ENCODE results near the gene MAML3. TPM values are rescaled to one million over a fixed set of nuclear protein-coding genes. Genes with fewer than 3 reads are reported as not detected.

MAML3 gene
- total RNA-seq, 1 donor = 6.5 TPM

- DNase-seq (ENCODE audit: low read depth) = no peak
- TF ChIP-seq, protein P1, sequence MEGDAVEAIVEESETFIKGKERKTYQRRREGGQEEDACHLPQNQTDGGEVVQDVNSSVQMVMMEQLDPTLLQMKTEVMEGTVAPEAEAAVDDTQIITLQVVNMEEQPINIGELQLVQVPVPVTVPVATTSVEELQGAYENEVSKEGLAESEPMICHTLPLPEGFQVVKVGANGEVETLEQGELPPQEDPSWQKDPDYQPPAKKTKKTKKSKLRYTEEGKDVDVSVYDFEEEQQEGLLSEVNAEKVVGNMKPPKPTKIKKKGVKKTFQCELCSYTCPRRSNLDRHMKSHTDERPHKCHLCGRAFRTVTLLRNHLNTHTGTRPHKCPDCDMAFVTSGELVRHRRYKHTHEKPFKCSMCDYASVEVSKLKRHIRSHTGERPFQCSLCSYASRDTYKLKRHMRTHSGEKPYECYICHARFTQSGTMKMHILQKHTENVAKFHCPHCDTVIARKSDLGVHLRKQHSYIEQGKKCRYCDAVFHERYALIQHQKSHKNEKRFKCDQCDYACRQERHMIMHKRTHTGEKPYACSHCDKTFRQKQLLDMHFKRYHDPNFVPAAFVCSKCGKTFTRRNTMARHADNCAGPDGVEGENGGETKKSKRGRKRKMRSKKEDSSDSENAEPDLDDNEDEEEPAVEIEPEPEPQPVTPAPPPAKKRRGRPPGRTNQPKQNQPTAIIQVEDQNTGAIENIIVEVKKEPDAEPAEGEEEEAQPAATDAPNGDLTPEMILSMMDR (IDR thresholded peaks at IDR 0.05; ENCODE audit: insufficient read depth, low read depth, low read length) = no peak
- H3K4me3 ChIP-seq (ENCODE audit: low read depth, low read length) = no peak overlapping the region
Measured at GRCh38 chr4:139865537-139865936, 288.4 kb downstream of the MAML3 start.

DNA sequence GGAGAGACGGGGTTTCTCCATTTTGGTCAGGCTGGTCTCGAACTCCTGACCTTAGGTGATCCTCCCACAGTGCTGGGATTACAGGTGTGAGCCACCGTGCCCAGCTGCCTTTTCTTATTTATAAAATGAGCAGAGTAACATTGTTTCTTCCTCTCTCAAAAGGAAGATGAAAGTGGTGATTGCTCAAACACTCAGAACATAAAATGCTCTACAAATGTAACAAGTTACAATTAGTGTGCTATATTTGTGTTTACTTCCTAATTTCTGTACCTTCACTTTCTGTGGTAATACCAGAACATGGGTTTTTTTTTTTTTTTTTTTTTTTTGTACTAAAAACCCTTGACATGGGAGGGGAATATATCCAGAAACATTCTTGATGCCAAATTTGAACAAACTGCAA lies 290.5 kb downstream of the MAML3 start:
- no peak overlapping the region for H3K4me3 ChIP-seq (ENCODE audit: low read depth, low read length)
- DNase-seq (ENCODE audit: low read depth) = no peak
- TF ChIP-seq, protein P1 (IDR thresholded peaks at IDR 0.05; ENCODE audit: insufficient read depth, low read depth, low read length) = no peak

DNA sequence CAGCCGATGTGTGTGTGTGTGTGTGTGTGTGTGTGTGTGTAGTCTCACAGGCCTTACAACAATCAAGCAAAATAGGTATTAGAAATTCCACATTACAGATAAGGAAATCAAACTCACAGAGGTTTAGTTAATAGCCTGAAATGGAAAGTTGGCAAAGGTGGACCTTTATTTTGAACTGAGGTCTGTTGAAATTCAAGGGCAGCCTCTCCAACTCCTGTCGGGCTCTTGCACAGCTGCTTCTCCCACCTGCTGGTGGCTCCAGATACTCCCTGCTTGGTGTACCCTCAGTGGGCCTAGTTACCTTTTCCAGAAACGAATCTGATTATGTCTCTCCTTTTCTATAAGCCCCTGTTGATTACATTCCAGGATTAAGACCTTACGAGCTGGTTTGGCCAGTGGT lies 292.5 kb downstream of the MAML3 start:
- TF ChIP-seq, protein P1 (IDR thresholded peaks at IDR 0.05; ENCODE audit: insufficient read depth, low read depth, low read length) = no peak
- DNase-seq (ENCODE audit: low read depth) = no peak

DNA sequence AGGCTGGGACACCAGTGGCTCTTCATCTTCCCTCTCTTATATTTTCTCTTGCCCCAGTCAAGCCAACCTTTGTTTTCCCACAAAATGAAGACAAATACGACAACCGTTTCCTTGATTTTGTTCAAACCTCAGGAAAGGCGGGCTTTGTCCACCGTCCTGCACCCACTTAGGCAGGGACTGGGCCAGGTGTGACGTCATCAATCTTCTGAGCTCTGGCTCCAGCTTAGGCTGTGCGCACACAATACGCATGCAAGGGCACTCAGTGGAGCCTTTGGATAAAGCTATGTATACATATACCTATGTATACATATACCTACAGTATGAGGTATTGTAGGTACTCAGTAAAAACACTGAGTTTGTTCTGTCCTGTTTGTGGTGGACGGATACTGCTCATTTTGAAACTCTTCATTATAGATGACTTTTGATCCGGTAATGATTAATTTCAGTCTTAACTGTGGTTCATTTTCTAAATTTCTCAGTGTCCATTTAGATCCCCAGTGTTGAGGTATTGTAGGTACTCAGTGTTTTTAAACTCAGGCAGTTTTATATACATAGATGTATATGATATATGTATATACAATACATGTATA lies 293.5 kb downstream of the MAML3 start:
- DNase-seq (ENCODE audit: low read depth) = no peak
- H3K4me3 ChIP-seq (ENCODE audit: low read depth, low read length) = no peak overlapping the region
- TF ChIP-seq, protein P1 (IDR thresholded peaks at IDR 0.05; ENCODE audit: insufficient read depth, low read depth, low read length) = no peak

More for the DNA sequence above, 292.5 kb downstream of the MAML3 start:
- H3K4me3 ChIP-seq (ENCODE audit: low read depth, low read length) = no peak overlapping the region

GRCh38 chr4:139859876-139860275 lies 294.1 kb downstream of the MAML3 start:
- TF ChIP-seq, protein P1 (IDR thresholded peaks at IDR 0.05; ENCODE audit: insufficient read depth, low read depth, low read length) = no peak
- DNase-seq (ENCODE audit: low read depth) = no peak
- H3K4me3 ChIP-seq (ENCODE audit: low read depth, low read length) = no peak overlapping the region

- TF ChIP-seq, protein P1 (IDR thresholded peaks at IDR 0.05; ENCODE audit: insufficient read depth, low read depth, low read length) = no peak
Measured at GRCh38 chr4:139858436-139859205, 295.4 kb downstream of the MAML3 start.

More at GRCh38 chr4:139858436-139859205, 295.4 kb downstream of the MAML3 start:
- no peak for DNase-seq (ENCODE audit: low read depth)
- no peak overlapping the region for H3K4me3 ChIP-seq (ENCODE audit: low read depth, low read length)

All from fibroblast of villous mesenchyme (primary cell).